OCI-LY1 (cell line): ENCODE measurements around the gene ELOVL2.

Experiments used
- H2AFZ ChIP-seq: fragments of 200-600 bp; sonication (generic), shearing (Covaris generic); 2 replicates; pipeline ENCODE4 v1.6.0; 2014; ENCODE audit warnings: antibody characterized with exemption, mild to moderate bottlenecking, low read length
- H3F3A ChIP-seq: fragments of 200-600 bp; sonication (generic), shearing (Covaris generic); 2 replicates; pipeline ENCODE4 v1.6.0; 2014; ENCODE audit warnings: mild to moderate bottlenecking, antibody characterized with exemption, low read length, moderate library complexity; ENCODE audit not compliant: insufficient read depth
- H3K27ac ChIP-seq: fragments of 200-600 bp; sonication (generic); 2 replicates; pipeline ENCODE4 v1.5.1; 2014; ENCODE audit warnings: low read length, mixed run types, mild to moderate bottlenecking, low read depth; ENCODE audit not compliant: poor library complexity, severe bottlenecking
- H3K27me3 ChIP-seq: fragments of 200-600 bp; sonication (generic); 2 replicates; pipeline ENCODE4 v1.6.0; 2014; ENCODE audit warnings: antibody characterized with exemption, mild to moderate bottlenecking, low read length, moderate library complexity; ENCODE audit not compliant: insufficient read depth
- H3K36me3 ChIP-seq: fragments of 200-600 bp; sonication (generic); 2 replicates; pipeline ENCODE4 v1.6.1; 2014; ENCODE audit warnings: mild to moderate bottlenecking, antibody characterized with exemption, low read length, moderate library complexity, mixed read lengths; ENCODE audit not compliant: insufficient read depth
- H3K4me1 ChIP-seq: fragments of 200-600 bp; sonication (generic); 2 replicates; pipeline ENCODE4 v1.5.1; 2014; ENCODE audit warnings: mild to moderate bottlenecking, low read length, moderate library complexity; ENCODE audit not compliant: insufficient read depth, severe bottlenecking
- H3K4me2 ChIP-seq: fragments of 200-600 bp; sonication (generic), shearing (Covaris generic); 2 replicates; pipeline ENCODE4 v1.6.1; 2014; ENCODE audit warnings: low read length
- H3K4me3 ChIP-seq: fragments of 200-600 bp; sonication (generic); 2 replicates; pipeline ENCODE4 v1.5.1; 2014; ENCODE audit warnings: low read length, low read depth, mild to moderate bottlenecking, mixed read lengths; ENCODE audit not compliant: poor library complexity, severe bottlenecking
- H3K79me2 ChIP-seq: fragments of 200-600 bp; shearing (Covaris generic); 2 replicates; pipeline ENCODE4 v1.6.1; 2016; ENCODE audit warnings: mixed run types, low read length, mixed read lengths; ENCODE audit not compliant: insufficient read depth
- H3K9ac ChIP-seq: fragments of 200-600 bp; sonication (generic), shearing (Covaris generic); 2 replicates; pipeline ENCODE4 v1.6.1; 2014; ENCODE audit warnings: mild to moderate bottlenecking, low read length, mixed read lengths
- H3K9me2 ChIP-seq: fragments of 200-600 bp; sonication (generic), shearing (Covaris generic); 2 replicates; pipeline ENCODE4 v1.6.1; 2014; ENCODE audit warnings: low read depth, mild to moderate bottlenecking, low read length, mixed read lengths
- H3K9me3 ChIP-seq: fragments of 200-600 bp; shearing (Covaris generic); 2 replicates; pipeline ENCODE4 v1.6.1; 2014; ENCODE audit warnings: low read length, mixed read lengths
- H4K20me1 ChIP-seq: fragments of 200-600 bp; sonication (generic), shearing (Covaris generic); 2 replicates; pipeline ENCODE4 v1.6.0; 2016; ENCODE audit warnings: mild to moderate bottlenecking, low read length; ENCODE audit not compliant: insufficient read depth
- EZH2 ChIP-seq: fragments of 200-600 bp; sonication (generic), shearing (Covaris generic); IDR thresholded peaks from 2 replicates; pipeline ENCODE4 v1.8.0; 2017; ENCODE audit warnings: borderline replicate concordance, mixed run types, mild to moderate bottlenecking, antibody characterized with exemption, low read length, moderate library complexity, mixed read lengths
- TF ChIP-seq, protein P1 (sequence below): fragments of 200-600 bp; sonication (generic), shearing (Covaris generic); IDR thresholded peaks from 2 replicates; pipeline ENCODE4 v1.5.1; 2017; ENCODE audit warnings: mild to moderate bottlenecking, antibody characterized with exemption, low read length, moderate library complexity, mixed read lengths

ELOVL2 gene

DNA sequence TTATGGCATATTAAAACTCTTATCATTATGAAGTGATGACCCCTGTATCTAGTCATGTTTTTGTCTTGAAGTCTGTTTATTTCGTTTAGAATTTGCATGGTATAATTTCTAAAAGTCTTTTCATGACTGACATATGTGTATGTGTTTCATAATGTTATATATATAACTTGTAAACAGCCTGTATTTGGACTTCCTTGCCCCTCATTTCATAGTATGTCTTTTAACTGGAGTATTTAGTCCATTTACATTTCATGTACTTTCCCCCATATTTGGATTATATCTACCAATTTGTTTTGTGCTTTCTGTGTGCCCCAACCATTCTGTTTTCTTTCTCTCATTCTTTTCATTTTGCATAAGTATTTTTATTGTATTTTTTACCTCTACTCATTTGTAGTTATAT is 98.3 kb downstream of the ELOVL2 start:
- Histone ChIP-seq H4K20me1 (no peaks in the 10 kb centered on the region), H3K79me2 (no peaks in the 10 kb centered on the region), H3K9ac (no peak overlapping the region), H3K4me2 (no peak overlapping the region), H3K4me1 (no peaks in the 10 kb centered on the region), H3K9me2 (no peaks in the 10 kb centered on the region), H3K9me3 (no peaks in the 10 kb centered on the region), H3K27me3 (no peaks in the 10 kb centered on the region), H2AFZ (no peak overlapping the region), H3K4me3 (no peak overlapping the region), H3F3A (no peaks in the 10 kb centered on the region), H3K36me3 (no peaks in the 10 kb centered on the region), H3K27ac (no peak overlapping the region)
- TF ChIP-seq, protein P1, sequence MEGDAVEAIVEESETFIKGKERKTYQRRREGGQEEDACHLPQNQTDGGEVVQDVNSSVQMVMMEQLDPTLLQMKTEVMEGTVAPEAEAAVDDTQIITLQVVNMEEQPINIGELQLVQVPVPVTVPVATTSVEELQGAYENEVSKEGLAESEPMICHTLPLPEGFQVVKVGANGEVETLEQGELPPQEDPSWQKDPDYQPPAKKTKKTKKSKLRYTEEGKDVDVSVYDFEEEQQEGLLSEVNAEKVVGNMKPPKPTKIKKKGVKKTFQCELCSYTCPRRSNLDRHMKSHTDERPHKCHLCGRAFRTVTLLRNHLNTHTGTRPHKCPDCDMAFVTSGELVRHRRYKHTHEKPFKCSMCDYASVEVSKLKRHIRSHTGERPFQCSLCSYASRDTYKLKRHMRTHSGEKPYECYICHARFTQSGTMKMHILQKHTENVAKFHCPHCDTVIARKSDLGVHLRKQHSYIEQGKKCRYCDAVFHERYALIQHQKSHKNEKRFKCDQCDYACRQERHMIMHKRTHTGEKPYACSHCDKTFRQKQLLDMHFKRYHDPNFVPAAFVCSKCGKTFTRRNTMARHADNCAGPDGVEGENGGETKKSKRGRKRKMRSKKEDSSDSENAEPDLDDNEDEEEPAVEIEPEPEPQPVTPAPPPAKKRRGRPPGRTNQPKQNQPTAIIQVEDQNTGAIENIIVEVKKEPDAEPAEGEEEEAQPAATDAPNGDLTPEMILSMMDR = no peak
- TF ChIP-seq EZH2 = no peak

DNA sequence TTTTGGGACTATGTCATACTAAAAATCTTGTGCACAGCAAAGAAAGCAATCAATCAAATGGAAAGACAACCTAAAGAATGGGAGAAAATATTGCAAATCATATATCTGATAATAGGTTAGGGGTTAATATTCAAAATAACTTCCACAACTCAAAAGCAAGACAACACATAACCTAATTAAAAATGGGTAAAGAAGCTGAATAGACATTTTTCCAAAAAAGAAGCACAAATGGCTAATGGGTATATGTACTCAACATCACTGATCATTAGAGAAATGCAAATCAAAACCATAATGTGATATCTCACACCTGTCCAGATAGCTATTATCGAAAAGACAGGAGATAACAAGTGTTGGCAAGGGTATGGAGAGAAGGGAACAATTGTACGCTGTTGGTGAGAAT is 104.3 kb downstream of the ELOVL2 start:
- Histone ChIP-seq H3K4me2 (no peak overlapping the region), H3K9me3 (no peaks in the 10 kb centered on the region), H3K4me3 (no peak overlapping the region), H4K20me1 (no peaks in the 10 kb centered on the region), H2AFZ (no peak overlapping the region), H3F3A (no peaks in the 10 kb centered on the region), H3K79me2 (no peaks in the 10 kb centered on the region), H3K27ac (no peak overlapping the region), H3K27me3 (no peaks in the 10 kb centered on the region; the same call in 1 of the 2 replicates), H3K36me3 (no peaks in the 10 kb centered on the region), H3K4me1 (no peaks in the 10 kb centered on the region), H3K9me2 (no peaks in the 10 kb centered on the region), H3K9ac (no peak overlapping the region)
- TF ChIP-seq, protein P1 = no peak
- no peak for TF ChIP-seq EZH2

DNA sequence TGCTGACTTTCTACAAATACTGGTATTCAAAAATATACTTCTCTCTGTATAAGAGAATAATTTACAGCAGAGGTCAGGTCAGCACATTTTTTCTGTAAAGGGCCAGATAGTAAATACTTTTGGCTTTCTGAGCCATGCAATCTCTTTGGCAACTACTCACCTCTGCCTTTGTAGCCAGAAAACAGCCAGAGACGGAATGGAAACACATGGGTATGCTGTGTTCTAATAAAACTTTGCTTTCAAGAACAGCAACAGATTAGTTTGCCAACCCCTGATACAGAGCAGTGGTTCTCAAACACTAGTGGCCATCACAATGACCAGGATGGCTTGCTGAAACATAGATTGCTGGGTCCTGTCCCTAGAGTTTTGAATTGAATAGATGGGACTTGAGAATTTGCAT is 111.0 kb downstream of the ELOVL2 start:
- Histone ChIP-seq H3K27ac (no peak overlapping the region), H4K20me1 (no peaks in the 10 kb centered on the region), H3K4me2 (no peak overlapping the region), H2AFZ (no peak overlapping the region), H3K9ac (no peak overlapping the region), H3K9me3 (no peaks in the 10 kb centered on the region), H3K27me3 (no peaks in the 10 kb centered on the region), H3K9me2 (no peaks in the 10 kb centered on the region), H3K4me1 (no peaks in the 10 kb centered on the region), H3K79me2 (no peaks in the 10 kb centered on the region), H3K36me3 (no peaks in the 10 kb centered on the region), H3F3A (no peaks in the 10 kb centered on the region), H3K4me3 (no peak overlapping the region)
- TF ChIP-seq, protein P1 = no peak
- TF ChIP-seq EZH2 = no peak
